Vagina (tissue), 2 donors: ENCODE measurements around the gene PADI2. TPM values are rescaled to one million over a fixed set of nuclear protein-coding genes. Genes with fewer than 3 reads are reported as not detected.

ENCODE experiments used
- DNase-seq, 2 donors: peaks; one replicate each; pipeline ENCODE4 v3.0.0-alpha.2; 2017; ENCODE audit errors: extremely low spot score in 2 of 2
- H3K27ac ChIP-seq: fragments of 200-600 bp; sonication (generic); one replicate; pipeline ENCODE4 v1.5.1; 2019
- H3K27me3 ChIP-seq: fragments of 200-600 bp; sonication (generic); one replicate; pipeline ENCODE4 v1.5.1; 2019
- H3K36me3 ChIP-seq, 2 donors: fragments of 200-600 bp; sonication (generic); one replicate each; pipeline ENCODE4 v1.5.1; 2017 to 2019
- H3K4me1 ChIP-seq: fragments of 200-600 bp; sonication (generic); one replicate; pipeline ENCODE4 v1.5.1; 2019
- H3K4me3 ChIP-seq, 2 donors: fragments of 200-600 bp; sonication (generic); 1 replicate in 1 of 2; 2 replicates in 1 of 2; pipeline ENCODE4 v1.5.1; 2016 to 2019
- H3K9me3 ChIP-seq: fragments of 200-600 bp; sonication (generic); one replicate; pipeline ENCODE4 v1.5.1; 2019
- POLR2A ChIP-seq, 2 donors: fragments of 450-650 bp; IDR thresholded peaks; one replicate each; pipeline ENCODE4 v1.6.1; 2017; ENCODE audit warnings: antibody characterized with exemption in 2 of 2, mild to moderate bottlenecking in 2 of 2, moderate library complexity in 2 of 2
- POLR2AphosphoS5 ChIP-seq, 2 donors: sonication (generic); formaldehyde crosslinking; IDR thresholded peaks; one replicate each; pipeline ENCODE4 v1.9.0; 2017; ENCODE audit warnings: antibody characterized with exemption in 2 of 2, mild to moderate bottlenecking in 2 of 2, low read depth in 1 of 2; ENCODE audit not compliant: insufficient read depth in 1 of 2
- intact Hi-C: fragments of 100-400 bp; cut with DNase I; formaldehyde crosslinking; loops from one replicate; pipeline ENCODE4 v1.15.1; 2023
- total RNA-seq: library from RNA; depleted of rRNA; stranded (reverse); fragments of >200 nt; gene quantifications from one replicate; pipeline ENCODE4 v1.2.3, GENCODE V29; 2016
- TF ChIP-seq, protein P1 (sequence below), 3 experiments: fragments of 450-650 bp in 2 of 3; fragments of 200-600 bp in 1 of 3; sonication (generic) in 1 of 3; IDR thresholded peaks; one replicate each; pipeline ENCODE4 v1.5.1; 2017 to 2019; ENCODE audit warnings: antibody characterized with exemption in 3 of 3, mild to moderate bottlenecking in 2 of 3, moderate library complexity in 2 of 3

PADI2 gene
- total RNA-seq, 1 donor from 2014 or later = 0.98 TPM

GRCh38 chr1:17155257-17155920, 36.1 kb upstream of the PADI2 start:
- intact Hi-C loops = no loop called here
- Histone ChIP-seq H3K9me3 (peaks cover 25% of the 10 kb centered on the region), H3K27me3 (no peaks in the 10 kb centered on the region), H3K4me3 (no peak overlapping the region), H3K27ac (no peak overlapping the region), H3K36me3 (no peaks in the 10 kb centered on the region), H3K4me1 (no peaks in the 10 kb centered on the region)
- no peak for DNase-seq
- TF ChIP-seq POLR2A (IDR thresholded peaks at IDR 0.05) = no peak
- TF ChIP-seq, protein P1, sequence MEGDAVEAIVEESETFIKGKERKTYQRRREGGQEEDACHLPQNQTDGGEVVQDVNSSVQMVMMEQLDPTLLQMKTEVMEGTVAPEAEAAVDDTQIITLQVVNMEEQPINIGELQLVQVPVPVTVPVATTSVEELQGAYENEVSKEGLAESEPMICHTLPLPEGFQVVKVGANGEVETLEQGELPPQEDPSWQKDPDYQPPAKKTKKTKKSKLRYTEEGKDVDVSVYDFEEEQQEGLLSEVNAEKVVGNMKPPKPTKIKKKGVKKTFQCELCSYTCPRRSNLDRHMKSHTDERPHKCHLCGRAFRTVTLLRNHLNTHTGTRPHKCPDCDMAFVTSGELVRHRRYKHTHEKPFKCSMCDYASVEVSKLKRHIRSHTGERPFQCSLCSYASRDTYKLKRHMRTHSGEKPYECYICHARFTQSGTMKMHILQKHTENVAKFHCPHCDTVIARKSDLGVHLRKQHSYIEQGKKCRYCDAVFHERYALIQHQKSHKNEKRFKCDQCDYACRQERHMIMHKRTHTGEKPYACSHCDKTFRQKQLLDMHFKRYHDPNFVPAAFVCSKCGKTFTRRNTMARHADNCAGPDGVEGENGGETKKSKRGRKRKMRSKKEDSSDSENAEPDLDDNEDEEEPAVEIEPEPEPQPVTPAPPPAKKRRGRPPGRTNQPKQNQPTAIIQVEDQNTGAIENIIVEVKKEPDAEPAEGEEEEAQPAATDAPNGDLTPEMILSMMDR (IDR thresholded peaks at IDR 0.05) = no peak
- no peak for TF ChIP-seq POLR2AphosphoS5 (IDR thresholded peaks at IDR 0.05; ENCODE audit: insufficient read depth in 1 of 2, low read depth in 1 of 2)

- DNase-seq = no peak
- no peaks in the 10 kb centered on the region for H3K4me1 ChIP-seq
- no peak overlapping the region for H3K27ac ChIP-seq
- H3K36me3 ChIP-seq = no peaks in the 10 kb centered on the region
- H3K9me3 ChIP-seq = peaks cover 15% of the 10 kb centered on the region
- no peak overlapping the region for H3K4me3 ChIP-seq
- intact Hi-C loops = no loop called here
- no peak for TF ChIP-seq POLR2A (IDR thresholded peaks at IDR 0.05)
- no peak for TF ChIP-seq POLR2AphosphoS5 (IDR thresholded peaks at IDR 0.05; ENCODE audit: insufficient read depth in 1 of 2, low read depth in 1 of 2)
- TF ChIP-seq, protein P1 (IDR thresholded peaks at IDR 0.05) = no peak
- peaks cover 10% of the 10 kb centered on the region for H3K27me3 ChIP-seq
Observed at GRCh38 chr1:17149771-17150170, 30.5 kb upstream of the PADI2 start.

- Histone ChIP-seq H3K27me3 (peaks cover 10% of the 10 kb centered on the region), H3K4me3 (no peak overlapping the region), H3K9me3 (peaks cover 12% of the 10 kb centered on the region), H3K27ac (no peak overlapping the region), H3K36me3 (no peaks in the 10 kb centered on the region), H3K4me1 (no peaks in the 10 kb centered on the region)
- TF ChIP-seq, protein P1 (IDR thresholded peaks at IDR 0.05) = no peak
- TF ChIP-seq POLR2AphosphoS5 (IDR thresholded peaks at IDR 0.05; ENCODE audit: insufficient read depth in 1 of 2, low read depth in 1 of 2) (no peak), POLR2A (IDR thresholded peaks at IDR 0.05) (no peak)
- intact Hi-C loops = no loop called here
- no peak for DNase-seq
Observed at GRCh38 chr1:17148950-17149608, 29.8 kb upstream of the PADI2 start.

- no peaks in the 10 kb centered on the region for H3K4me1 ChIP-seq
- H3K36me3 ChIP-seq = no peaks in the 10 kb centered on the region
- intact Hi-C loops = no loop called here
- H3K27me3 ChIP-seq = peaks cover 10% of the 10 kb centered on the region
- H3K4me3 ChIP-seq = no peak overlapping the region
- H3K9me3 ChIP-seq = no peaks in the 10 kb centered on the region
- DNase-seq = no peak
- TF ChIP-seq POLR2A (IDR thresholded peaks at IDR 0.05) = no peak
- TF ChIP-seq, protein P1 (IDR thresholded peaks at IDR 0.05) = no peak
- TF ChIP-seq POLR2AphosphoS5 (IDR thresholded peaks at IDR 0.05; ENCODE audit: insufficient read depth in 1 of 2, low read depth in 1 of 2) = no peak
- H3K27ac ChIP-seq = no peak overlapping the region
Observed at GRCh38 chr1:17145648-17146047, 26.4 kb upstream of the PADI2 start.

- Histone ChIP-seq H3K27ac (no peak overlapping the region), H3K36me3 (no peaks in the 10 kb centered on the region), H3K4me1 (no peaks in the 10 kb centered on the region), H3K4me3 (no peak overlapping the region), H3K27me3 (no peaks in the 10 kb centered on the region), H3K9me3 (no peaks in the 10 kb centered on the region)
- TF ChIP-seq, protein P1 (IDR thresholded peaks at IDR 0.05) = no peak
- TF ChIP-seq POLR2A (IDR thresholded peaks at IDR 0.05) (no peak), POLR2AphosphoS5 (IDR thresholded peaks at IDR 0.05; ENCODE audit: insufficient read depth in 1 of 2, low read depth in 1 of 2) (no peak)
- no peak for DNase-seq
- intact Hi-C loops = no loop called here
Observed at GRCh38 chr1:17143760-17144159, 24.5 kb upstream of the PADI2 start.
